HG02678 (cell line): ENCODE data around the gene NOS1AP.

ENCODE experiments used
- ATAC-seq: cut with Tn5 transposase; IDR thresholded peaks from one replicate; pipeline ENCODE4 v1.9.1; 2021; ENCODE audit warnings: mild to moderate bottlenecking, moderate library complexity; ENCODE audit not compliant: unreplicated experiment

NOS1AP gene

DNA sequence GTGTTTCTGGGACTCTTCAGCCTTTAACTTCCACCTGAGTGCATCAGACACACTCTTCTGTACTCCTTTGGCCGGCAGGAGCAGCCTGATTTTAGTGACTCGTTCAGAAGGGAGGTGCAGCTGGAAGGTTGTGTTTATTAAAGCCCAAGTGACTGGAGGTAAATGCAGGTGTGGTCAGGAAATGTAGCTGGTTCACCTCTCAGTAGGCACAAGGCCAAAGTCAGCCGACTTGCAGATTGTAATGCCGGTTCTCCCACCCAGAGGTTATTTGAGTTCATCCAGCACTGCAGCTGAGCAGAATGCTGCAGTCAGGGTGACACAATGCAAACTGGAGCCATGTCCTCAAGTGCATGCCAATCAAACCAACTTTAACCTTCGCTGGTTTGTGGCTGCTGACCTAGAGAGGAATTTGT, 215.7 kb downstream of the NOS1AP start:
- no peak for ATAC-seq

DNA sequence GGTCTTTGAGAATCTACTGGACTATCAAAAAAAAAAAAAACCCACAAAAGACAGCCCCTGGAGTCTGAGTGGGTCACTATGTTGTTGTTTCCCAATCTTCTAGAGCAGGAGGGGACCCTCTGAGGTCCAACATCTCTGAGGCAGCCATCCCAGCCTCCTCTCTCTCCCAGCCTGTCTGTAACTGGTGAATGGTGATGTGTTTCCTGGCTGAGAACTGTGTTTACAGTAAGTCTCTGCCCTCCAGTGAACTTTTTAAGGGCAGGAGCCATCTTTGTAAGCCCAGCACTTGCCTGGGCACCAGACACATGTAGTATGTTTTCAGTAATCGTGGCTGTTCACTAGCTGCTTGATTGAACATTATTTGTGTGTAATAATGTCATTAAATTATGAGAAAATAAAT, 221.5 kb downstream of the NOS1AP start:
- no peak for ATAC-seq

DNA sequence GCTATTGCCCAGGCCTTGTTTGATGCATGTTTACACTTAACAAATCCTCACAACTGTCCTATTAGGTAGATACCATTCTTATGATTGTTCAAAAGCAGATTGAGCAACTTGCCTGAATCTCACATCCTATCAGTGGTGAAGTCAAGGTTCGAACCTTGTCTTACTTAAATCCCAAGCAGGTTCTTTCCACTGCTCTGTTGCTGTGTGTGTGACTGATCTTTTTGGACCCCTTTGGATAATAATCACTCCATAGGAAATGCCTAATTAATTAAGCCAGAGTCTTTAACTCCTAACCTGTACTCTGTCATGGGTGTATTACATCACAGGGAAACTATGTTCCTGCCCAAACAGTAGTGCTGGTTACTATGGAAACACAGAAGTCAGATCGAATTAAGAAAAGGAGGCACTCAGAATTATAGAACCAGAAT, 222.9 kb downstream of the NOS1AP start:
- ATAC-seq, result no peak

DNA sequence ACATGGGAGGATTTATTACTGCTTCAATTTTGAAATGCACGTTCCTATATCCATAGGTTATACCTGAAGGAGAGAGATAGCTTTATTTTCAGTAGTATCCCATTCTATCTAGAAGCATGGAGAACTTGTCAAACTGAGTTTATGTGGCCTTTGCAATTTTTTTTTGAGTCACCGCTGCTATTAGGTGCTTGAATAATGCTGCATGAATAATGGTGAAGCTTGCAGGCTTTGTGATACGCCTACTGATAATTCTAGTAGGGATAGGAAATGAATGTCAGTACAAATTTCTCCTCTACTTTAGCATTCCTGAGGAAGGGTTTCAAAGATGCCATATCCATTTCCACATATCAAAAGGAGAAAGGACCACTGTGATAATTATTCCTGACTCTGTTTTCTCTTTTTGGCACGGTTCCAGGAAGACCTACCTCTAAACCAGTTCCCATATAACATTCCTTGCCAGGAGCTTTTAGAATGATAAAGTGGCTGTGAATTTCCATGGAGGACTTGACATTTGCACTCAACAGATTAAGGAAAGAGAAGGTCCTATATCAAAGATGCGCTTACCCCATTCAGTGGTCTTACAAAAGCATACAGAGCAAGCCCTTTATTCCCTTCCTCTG, 223.7 kb downstream of the NOS1AP start:
- ATAC-seq, result no peak

DNA sequence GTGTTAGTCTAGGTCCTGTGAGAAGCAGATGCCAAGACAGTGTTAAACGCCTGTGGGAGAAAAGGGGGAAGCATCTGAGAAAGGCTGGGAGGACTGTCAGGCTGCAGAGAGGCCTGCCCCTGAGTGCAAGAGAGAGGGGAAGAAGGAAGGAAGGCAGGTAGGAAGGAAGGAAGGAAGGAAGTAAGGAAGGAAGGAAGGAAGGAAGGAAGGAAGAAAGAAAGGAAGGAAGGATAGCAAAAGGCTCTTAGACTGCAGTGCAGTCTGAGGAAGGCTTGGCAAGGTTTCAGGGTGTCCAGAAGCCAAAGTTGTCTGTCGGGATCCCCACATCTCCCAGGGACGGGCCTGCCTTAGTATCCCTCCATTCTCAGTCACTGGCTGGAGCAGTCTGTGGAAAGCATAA, 224.5 kb downstream of the NOS1AP start:
- no peak for ATAC-seq

DNA sequence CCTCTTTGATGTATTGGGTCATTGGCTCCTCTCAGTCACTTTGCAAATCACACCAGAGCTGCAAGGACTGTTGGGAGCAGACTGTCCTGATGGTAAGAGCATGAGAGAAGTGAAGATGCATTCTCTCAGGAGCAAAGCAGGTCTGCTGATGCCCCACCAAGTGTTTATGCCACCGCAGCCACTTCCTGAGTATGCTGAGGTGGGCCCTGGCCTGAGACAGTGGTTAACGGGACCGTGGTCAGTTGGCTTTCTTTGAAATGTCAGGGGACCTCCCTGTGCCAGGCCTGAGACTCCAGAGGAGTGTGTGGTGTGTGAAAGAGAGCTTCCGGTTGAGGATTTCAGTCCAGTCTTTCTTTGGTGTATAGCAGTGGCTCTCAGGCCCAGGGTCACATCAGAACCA, 227.7 kb downstream of the NOS1AP start:
- ATAC-seq, result no peak

DNA sequence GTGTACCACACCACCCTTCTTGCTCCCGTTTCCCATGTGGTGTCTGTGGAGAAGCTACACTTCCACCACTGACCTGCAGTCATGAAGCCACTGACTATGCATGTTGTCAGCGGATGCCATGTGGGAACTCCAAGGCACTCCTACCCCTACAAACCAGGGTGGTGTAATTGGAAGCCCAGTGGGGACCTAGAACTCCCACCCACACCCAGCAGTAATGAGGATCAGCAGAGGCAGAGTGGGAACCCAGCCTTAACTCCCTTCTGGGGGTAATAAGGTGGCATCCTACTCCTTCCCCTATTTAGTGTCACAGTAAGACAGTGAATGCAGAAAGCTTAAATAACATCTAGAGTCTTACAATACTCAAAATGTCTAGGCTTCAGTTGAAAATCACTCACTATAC, 228.8 kb downstream of the NOS1AP start:
- no peak for ATAC-seq

DNA sequence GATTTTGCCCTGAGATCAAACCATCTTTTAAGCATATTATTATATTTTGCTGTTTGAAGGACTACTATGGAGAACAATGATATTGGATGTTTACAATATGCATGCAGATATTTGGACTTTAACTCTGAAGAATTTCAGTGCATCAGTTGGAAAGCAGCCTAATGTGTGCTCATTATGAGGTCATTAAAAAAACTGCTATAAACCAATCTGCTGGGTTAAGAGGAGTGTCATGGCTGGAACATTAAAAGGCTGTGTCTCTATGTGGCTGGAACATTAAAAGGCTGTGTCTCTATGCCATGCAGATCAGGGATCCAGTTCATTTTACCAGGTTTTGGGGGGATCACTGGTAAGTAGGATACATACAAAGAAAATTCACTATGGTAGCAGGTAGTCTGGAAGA, 229.5 kb downstream of the NOS1AP start:
- ATAC-seq, result no peak

DNA sequence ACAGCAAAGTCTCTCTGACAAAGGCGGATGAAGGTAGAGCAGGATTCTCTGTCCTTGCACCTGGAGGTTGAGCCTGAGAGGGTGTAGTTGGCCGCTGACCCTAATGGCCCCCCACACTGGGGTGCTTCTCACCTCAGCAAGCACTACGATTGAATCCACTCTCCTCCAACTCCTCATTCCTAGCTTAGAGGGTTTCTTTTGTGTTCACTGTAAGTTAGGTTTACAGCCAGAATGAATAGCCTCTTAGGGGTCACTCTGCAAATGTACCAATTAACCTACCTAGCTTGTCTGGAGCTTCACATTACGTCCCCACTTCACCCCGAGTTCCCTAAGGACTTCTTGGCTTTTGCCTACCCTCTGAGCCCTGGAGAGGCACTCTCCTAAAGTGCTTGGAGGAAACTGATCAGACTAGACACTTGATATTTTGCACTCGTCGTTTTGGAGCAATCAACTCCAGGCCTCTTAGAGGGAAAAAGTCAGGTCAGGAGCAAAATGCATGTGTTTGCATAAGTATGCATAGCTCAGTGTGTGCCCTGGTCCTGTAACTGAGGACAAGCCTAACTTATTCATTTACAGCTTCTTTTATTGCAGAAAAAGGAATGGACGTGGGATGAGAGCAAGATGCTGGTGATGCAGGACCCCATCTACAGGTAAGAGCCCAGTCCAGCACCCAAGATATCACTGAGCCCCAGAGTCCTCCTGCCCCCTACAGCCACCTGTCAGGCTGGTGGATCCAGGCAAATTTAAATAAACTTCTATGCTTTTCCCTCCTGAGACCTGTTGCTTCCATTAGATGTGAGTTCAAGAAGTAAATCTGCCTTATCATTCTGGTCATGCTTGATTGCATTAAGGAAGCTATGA, 230.8 kb downstream of the NOS1AP start:
- no peak for ATAC-seq

DNA sequence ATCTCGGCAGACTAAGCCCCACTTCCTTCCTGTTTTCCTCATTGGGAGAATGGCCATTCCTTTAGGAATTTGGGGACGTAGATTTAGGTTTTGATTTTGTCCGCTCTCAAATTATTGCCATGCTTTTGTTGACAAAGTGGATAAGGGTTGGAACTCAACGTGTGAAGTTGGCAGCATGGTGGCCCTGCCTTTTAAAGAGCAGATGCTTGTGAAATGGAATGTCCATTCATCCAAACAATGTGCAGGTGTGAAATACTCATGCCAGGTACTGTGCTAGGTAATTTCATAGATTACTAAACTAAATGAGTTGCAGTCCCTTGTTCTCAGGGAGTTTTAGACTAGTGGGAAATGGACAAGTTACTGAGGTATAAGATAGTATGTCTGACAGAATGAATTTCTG, 232.2 kb downstream of the NOS1AP start:
- no peak for ATAC-seq

DNA sequence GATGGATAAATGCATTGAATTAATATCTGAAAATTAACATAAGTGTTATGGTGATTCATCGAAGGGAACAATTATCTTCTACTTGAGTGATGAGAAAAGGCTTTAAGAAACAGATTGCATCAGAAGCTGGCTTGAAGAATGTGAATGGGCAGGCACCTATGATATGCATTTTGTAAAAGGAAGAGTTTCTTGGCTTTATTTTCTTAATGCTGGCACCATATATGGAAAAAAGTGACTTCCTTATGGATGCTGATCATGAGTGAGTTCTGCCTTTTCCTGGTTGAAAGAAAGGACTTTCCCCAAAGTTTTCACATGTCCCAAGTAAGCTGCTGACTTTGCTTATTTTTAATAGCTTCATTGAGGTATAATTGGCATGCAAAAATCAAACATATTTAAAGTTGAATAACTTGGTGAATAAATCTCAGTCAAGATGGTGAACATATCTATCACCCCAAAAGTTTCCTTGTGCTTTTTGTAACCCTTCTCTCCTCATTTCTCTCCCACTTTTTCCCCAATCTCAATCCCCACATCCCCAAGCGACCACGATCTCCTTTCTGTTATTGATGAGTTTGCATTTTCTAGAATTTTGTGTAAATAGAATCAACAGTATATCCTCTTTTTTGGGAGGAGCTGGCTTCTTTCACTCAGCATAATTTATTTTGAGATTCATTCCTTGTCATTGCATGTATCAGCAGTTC, 233.0 kb downstream of the NOS1AP start:
- no peak for ATAC-seq

DNA sequence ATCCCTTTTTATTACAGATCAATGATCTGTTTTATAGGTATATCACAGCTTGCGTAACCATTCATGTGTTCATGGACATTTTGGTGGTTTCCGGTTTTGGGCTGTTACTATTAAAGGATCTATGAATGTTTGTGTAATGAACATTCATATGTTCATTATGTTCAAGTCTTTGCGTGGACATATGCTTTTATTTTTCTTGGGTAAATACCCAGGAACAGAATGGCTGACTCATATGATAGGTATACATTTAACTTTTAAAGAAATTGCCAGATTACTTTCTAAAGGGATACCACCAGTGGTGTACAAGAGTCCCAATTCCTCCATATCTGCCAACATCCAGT, 233.5 kb downstream of the NOS1AP start:
- ATAC-seq, result no peak

DNA sequence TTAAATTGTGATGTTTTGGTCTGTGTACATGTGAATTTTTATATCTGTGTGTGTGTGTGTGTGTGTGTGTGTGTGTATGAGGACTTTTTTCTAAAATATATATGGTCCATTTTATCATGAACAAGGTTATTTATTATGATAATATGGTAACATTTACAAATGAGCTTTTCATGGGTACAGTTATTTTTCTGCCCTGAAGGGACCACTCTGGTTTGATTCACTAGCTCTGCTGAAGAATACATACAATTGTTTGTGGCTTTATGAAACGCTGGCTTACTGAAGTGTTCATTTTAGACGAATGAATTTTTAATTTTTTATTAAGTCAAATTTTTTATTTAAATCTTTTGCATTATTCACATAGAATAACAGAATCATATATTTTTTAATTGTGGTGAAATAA, 235.2 kb downstream of the NOS1AP start:
- ATAC-seq, result no peak

DNA sequence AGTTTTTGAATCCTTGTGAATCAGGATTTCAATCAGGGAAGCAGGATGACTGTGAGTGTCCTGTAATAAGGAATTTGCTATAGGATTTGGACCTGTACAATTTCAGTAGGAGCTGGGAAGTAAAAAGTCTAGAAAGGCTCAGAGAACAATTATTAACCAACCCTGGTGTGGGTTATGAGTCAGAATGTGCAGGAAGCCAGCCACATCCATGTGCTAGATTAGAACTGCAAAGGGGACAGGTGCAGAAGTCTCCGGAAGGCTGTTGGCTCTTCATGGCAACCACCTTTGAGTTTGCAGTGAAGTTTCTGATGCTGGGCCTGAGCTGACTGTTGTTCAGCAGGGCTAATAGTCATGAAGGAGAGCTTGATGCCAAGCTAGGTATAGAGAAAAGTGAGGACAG, 236.5 kb downstream of the NOS1AP start:
- ATAC-seq, result peak; percentile 85

DNA sequence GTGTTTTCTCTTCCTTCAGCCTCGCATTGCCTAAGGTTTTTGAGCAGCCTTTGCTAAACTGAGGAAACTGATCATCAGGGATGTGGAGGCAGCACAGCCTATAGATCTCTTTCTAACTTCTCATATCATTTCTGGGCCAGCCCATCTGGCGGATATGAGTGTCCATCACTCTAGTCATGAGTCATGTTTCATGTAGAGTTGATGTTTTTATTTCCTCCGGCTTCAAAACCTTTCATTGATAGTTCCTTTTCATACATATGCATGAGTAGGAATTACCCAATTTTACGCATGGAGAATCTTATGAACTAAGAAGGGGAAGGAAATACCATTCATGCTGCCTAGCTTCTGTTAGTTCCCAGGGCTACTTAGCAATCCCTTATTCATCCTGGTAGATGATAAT, 240.8 kb downstream of the NOS1AP start:
- no peak for ATAC-seq

DNA sequence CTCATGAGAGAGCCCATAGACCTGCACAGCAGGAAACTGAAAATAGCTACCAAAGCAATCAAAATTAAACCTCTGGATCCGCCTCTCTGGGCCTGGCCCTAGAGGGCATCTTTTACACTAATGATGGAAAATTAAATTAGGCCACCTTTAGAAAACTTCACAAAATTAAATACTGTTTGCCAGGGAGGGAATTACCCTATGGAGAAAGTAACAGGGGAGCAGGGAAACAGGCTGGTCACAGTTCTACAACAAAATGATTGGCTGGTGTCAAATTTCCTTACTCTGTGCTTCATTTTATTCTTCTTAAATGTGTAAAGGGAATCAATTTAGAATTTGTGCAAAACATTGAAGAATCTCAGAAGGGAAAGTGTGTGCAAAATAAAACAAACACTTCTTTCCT, 244.7 kb downstream of the NOS1AP start:
- ATAC-seq, result no peak

DNA sequence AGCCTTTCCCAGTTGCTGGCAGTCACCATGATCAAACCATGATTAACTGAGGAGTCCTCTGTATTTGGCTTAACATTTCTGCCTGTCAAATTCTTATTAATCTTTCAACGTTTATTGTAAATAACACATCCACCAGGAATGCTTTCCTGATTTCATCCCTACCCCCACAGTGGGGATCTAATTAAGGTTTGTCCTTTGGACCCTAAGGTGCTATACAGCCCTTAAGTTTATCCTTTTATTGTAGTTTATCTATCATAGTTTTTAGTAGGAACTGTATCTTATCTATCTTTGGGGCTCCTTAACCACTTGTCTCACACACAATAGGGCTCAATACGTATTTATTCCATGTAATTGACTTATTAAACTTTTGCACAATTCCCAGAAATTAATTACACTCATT, 246.2 kb downstream of the NOS1AP start:
- no peak for ATAC-seq

DNA sequence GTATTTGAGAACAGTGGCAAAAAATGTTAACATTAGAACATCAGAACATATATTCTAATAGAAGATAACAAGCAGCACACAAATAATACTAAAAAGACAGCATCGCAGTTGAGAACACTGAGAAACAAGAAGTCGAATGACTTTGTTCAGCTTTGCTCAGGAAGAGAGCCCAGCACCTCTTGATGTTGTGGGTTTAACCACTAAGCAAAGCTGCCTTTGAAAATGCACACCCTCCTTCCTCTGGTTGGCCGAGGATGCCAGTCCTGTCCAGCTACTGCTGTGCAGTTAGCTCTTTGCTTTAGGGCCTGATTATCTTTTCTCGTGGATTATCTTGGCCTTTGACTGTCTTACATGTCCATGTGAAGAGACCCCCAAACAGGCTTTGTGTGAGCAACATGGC, 246.7 kb downstream of the NOS1AP start:
- no peak for ATAC-seq

DNA sequence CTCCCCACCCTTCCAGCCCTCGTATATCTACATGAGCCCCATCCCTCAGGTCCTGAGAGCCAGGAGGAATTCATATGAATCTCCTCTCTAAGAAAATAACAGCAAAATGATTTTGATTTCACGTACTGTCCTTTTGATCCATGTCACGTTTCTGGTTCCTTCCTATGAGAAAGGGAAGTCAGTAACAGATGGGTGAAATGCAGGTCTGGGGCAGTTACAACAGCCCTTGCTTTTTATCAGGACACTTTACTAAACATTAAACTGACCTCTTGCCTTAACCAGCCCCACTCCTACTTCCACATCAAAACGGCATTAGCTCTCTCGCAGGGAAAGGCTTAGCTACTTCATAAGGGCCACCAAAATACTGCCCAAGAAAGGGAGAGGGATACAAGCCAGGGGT, 248.1 kb downstream of the NOS1AP start:
- ATAC-seq, result no peak

DNA sequence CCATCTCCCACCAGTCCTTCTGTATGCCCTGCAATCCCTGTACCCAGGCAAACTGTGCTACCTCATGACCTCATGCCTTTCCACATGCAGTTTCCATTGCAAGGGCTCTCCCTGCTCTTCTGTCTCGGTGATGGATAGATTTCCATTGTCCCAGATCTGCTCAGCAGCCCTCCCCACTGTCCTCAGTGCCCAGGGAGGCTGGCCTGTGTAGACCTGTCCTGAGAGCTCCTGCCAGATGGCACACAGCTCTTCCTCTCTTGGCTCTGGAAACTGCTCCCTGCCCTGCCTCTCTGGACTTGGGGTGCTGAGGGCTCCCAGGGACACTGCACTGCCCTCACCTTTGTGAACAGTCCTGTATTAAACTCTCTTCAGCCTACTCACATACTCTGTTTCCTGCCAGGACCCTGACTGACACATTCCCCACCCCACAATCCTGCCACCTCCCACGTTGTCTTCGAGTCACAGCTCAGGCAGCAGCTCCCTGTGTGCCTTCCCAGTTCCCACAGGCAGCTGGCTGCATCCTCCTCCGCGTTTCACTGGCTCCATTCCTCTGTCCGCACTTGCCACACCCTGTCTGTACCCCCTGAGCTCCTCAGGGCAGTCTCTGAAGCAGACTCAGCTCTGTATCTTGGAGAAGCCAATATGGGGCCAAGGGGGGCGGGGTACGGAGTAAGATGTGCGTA, 250.1 kb downstream of the NOS1AP start:
- ATAC-seq, result no peak

DNA sequence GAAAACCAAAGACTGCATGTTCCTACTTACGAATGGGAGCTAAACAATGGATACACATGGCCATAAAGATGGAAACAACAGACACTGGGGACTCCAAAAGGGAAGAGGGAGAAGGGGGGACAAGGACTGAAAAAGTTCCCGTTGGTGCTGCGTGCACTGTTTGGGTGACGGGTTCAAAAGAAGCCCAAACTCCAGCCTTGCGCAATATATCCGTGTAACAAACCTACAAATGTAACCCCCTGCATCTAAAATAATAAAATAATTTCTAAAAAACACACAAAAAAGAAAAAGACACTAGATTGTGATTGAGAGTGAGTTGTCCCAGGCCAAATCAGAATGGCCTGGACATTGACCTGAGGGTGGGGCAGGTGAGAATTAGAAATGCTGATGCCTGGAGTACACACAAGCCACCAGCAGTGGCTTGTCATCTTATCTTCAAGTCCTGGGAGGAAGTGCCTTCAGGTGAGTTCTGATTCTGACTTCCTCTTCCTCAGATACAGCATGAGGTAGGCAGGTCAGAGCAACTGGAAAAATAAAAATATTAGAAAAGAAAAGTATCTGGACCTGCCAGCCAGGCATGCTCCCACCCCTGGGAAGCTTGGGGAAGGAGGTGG, 252.4 kb downstream of the NOS1AP start:
- no peak for ATAC-seq
